VCaP (cell line): ENCODE results near the gene PANX1.

Source experiments
- H3K27ac ChIP-seq: fragments of 450-650 bp; 2 replicates; pipeline ENCODE4 v1.5.1; 2017
- CTCF ChIP-seq: fragments of 450-650 bp; conservative IDR thresholded peaks from 2 replicates; pipeline ENCODE4 v1.5.1; 2017; ENCODE audit warnings: mild to moderate bottlenecking, moderate library complexity

PANX1 gene

GRCh38 chr11:94144664-94145063 lies 16.0 kb downstream of the PANX1 start:
- H3K27ac ChIP-seq, result no peak overlapping the region
- no peak for TF ChIP-seq CTCF

GRCh38 chr11:94145431-94145830 lies 16.8 kb downstream of the PANX1 start:
- no peak for TF ChIP-seq CTCF
- H3K27ac ChIP-seq, result no peak overlapping the region

GRCh38 chr11:94145916-94146315 lies 17.3 kb downstream of the PANX1 start:
- no peak for TF ChIP-seq CTCF
- H3K27ac ChIP-seq, result no peak overlapping the region

GRCh38 chr11:94147433-94147845 lies 18.8 kb downstream of the PANX1 start:
- no peak for TF ChIP-seq CTCF
- no peak overlapping the region for H3K27ac ChIP-seq

GRCh38 chr11:94148189-94148588 lies 19.5 kb downstream of the PANX1 start:
- H3K27ac ChIP-seq, result no peak overlapping the region
- no peak for TF ChIP-seq CTCF

GRCh38 chr11:94149431-94150017 lies 20.9 kb downstream of the PANX1 start:
- TF ChIP-seq CTCF, result no peak

GRCh38 chr11:94150056-94150455 lies 21.4 kb downstream of the PANX1 start:
- peak overlapping the region; percentile 18; the same call in 1 of the 2 replicates for H3K27ac ChIP-seq
- TF ChIP-seq CTCF, result no peak

More at GRCh38 chr11:94149431-94150017, 20.9 kb downstream of the PANX1 start:
- H3K27ac ChIP-seq, result peak overlapping the region; percentile 18; the same call in 1 of the 2 replicates
